Vagina (tissue), 2 donors: ENCODE results near the gene CASP10.

ENCODE experiments used
- POLR2A ChIP-seq, 2 donors: fragments of 450-650 bp; IDR thresholded peaks; one replicate each; pipeline ENCODE4 v1.6.1; 2017; ENCODE audit warnings: antibody characterized with exemption in 2 of 2, mild to moderate bottlenecking in 2 of 2, moderate library complexity in 2 of 2
- POLR2AphosphoS5 ChIP-seq, 2 donors: sonication (generic); formaldehyde crosslinking; IDR thresholded peaks; one replicate each; pipeline ENCODE4 v1.9.0; 2017; ENCODE audit warnings: antibody characterized with exemption in 2 of 2, mild to moderate bottlenecking in 2 of 2, low read depth in 1 of 2; ENCODE audit not compliant: insufficient read depth in 1 of 2
- TF ChIP-seq, protein P1 (sequence below), 3 experiments: fragments of 450-650 bp in 2 of 3; fragments of 200-600 bp in 1 of 3; sonication (generic) in 1 of 3; IDR thresholded peaks; one replicate each; pipeline ENCODE4 v1.5.1; 2017 to 2019; ENCODE audit warnings: antibody characterized with exemption in 3 of 3, mild to moderate bottlenecking in 2 of 3, moderate library complexity in 2 of 3

DNA sequence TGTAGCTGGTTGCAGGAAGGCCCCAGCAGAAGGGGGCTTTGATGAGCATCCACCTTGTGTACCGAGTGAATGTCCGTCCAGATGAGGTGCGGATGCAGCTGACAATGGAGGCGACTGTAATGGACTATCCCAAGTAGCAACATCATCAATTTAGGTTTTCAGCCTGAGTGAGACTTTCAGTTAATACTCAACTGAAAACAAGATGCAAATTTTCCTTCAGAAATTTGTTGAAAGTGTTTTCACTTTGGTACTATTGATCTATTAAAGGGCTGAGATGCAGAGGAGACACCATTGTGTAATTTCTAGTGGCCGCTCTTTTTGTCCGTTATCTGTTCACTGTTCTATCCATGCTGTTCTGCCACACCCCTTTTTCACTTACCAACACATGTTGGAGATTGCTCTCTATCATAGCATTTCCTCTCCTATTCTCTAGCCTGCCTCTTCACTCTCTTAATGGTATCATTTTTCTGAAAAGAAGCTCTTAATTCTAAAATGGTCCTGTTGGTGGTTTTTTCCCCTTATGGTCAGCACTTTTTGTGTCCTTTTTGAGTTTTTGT, 65.4 kb downstream of the CASP10 start:
- TF ChIP-seq, protein P1, sequence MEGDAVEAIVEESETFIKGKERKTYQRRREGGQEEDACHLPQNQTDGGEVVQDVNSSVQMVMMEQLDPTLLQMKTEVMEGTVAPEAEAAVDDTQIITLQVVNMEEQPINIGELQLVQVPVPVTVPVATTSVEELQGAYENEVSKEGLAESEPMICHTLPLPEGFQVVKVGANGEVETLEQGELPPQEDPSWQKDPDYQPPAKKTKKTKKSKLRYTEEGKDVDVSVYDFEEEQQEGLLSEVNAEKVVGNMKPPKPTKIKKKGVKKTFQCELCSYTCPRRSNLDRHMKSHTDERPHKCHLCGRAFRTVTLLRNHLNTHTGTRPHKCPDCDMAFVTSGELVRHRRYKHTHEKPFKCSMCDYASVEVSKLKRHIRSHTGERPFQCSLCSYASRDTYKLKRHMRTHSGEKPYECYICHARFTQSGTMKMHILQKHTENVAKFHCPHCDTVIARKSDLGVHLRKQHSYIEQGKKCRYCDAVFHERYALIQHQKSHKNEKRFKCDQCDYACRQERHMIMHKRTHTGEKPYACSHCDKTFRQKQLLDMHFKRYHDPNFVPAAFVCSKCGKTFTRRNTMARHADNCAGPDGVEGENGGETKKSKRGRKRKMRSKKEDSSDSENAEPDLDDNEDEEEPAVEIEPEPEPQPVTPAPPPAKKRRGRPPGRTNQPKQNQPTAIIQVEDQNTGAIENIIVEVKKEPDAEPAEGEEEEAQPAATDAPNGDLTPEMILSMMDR (IDR thresholded peaks at IDR 0.05): no peak
- TF ChIP-seq POLR2A (IDR thresholded peaks at IDR 0.05) (no peak), POLR2AphosphoS5 (IDR thresholded peaks at IDR 0.05; ENCODE audit: insufficient read depth in 1 of 2, low read depth in 1 of 2) (no peak)
